22Rv1 (cell line): ENCODE data around the gene MTMR11.
A peak's percentile ranks its signal among the peaks of the same experiment; 100 is the strongest.

Source experiments
- H3K27ac ChIP-seq: fragments of 450-650 bp; 2 replicates; pipeline ENCODE4 v1.5.1; 2017
- ZFX ChIP-seq: fragments of 450-650 bp; IDR thresholded peaks from 2 replicates; pipeline ENCODE4 v1.6.1; 2017; ENCODE audit warnings: antibody characterized with exemption, borderline replicate concordance
- TF ChIP-seq, protein P1 (sequence below): fragments of 450-650 bp; IDR thresholded peaks from 2 replicates; pipeline ENCODE4 v1.5.1; 2017; ENCODE audit warnings: mild to moderate bottlenecking

MTMR11 gene

DNA sequence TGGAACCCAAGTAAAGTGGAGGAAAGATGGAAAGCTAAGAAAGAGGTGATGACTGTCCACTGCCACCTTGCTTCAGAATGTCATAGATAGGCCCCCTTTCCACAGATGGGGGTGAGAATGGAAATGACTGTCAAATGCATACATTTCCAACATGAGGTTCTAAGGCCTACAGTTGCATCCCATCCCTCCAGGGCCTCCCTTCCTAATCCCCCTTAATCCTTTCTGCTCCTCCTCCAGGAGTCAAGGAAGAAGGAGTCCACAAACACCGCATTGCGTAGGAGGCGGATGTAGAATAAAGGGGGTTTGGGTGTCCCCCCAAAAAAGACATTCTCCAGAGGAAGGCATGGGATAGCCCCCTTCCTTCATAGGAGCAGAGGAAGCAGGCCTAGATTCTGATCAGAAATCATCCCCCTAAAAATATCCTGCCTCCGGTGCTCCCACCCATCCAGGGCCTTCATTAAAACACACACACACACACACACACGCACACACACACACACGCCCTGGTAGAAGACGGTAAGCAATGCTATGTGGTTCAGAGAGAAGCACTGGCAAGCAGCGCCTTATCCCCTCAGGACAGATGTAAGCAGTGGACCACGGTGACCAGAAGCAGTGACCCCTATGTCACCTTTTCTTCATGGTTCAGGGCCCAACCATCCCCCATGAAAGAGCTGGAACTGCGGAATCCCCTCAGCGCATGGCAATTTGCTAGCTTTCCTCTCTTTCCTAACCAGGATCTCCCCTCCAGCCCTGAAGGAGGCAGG is 21.1 kb downstream of the MTMR11 start:
- no peak overlapping the region for H3K27ac ChIP-seq
- TF ChIP-seq, protein P1, sequence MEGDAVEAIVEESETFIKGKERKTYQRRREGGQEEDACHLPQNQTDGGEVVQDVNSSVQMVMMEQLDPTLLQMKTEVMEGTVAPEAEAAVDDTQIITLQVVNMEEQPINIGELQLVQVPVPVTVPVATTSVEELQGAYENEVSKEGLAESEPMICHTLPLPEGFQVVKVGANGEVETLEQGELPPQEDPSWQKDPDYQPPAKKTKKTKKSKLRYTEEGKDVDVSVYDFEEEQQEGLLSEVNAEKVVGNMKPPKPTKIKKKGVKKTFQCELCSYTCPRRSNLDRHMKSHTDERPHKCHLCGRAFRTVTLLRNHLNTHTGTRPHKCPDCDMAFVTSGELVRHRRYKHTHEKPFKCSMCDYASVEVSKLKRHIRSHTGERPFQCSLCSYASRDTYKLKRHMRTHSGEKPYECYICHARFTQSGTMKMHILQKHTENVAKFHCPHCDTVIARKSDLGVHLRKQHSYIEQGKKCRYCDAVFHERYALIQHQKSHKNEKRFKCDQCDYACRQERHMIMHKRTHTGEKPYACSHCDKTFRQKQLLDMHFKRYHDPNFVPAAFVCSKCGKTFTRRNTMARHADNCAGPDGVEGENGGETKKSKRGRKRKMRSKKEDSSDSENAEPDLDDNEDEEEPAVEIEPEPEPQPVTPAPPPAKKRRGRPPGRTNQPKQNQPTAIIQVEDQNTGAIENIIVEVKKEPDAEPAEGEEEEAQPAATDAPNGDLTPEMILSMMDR = no peak
- no peak for TF ChIP-seq ZFX

DNA sequence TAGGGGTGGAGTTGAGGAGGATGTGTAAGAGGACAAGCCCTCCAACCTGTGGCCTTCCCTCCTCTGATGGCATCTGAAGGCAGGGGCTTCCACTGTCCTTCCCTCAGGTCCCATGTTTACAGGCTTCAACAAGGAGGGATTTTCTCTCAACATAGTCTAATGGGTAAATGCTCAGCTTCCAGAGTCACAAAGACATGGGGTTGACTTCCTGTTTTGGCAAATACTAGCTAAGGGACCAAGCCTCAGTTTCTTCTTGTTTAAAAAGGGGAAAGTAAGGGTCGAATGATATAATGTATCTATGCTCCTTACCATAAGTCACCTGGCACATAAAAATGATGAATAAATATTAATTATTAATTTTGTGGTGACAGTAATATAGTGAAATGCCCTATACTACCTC is 22.1 kb downstream of the MTMR11 start:
- TF ChIP-seq ZFX = no peak
- TF ChIP-seq, protein P1 = no peak
- H3K27ac ChIP-seq = no peak overlapping the region

DNA sequence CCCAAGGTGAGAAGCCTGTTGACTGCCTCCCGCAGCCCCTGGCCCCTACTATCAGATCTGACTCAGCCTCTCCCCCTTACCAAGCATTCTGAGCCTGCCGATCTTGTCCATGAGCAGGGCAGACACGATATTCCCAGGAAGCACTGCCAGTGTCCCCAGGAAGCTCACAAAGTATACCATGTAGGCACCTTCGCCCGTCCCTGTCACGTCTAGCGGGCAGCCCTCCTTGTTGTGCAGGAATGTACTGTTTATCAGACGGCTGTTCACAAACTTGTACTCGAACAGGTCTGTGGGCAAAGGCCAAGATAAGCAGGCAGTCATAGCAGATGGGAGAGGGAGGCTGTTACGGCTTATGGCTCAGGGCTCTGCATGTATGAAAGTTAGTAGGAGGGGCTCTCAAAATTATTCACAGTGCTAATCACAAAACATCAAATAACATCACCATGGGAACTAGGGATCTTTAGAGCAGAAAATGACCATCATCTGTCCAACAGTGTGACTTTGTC is 30.1 kb downstream of the MTMR11 start:
- no peak overlapping the region for H3K27ac ChIP-seq
- TF ChIP-seq ZFX = no peak
- TF ChIP-seq, protein P1 = no peak

DNA sequence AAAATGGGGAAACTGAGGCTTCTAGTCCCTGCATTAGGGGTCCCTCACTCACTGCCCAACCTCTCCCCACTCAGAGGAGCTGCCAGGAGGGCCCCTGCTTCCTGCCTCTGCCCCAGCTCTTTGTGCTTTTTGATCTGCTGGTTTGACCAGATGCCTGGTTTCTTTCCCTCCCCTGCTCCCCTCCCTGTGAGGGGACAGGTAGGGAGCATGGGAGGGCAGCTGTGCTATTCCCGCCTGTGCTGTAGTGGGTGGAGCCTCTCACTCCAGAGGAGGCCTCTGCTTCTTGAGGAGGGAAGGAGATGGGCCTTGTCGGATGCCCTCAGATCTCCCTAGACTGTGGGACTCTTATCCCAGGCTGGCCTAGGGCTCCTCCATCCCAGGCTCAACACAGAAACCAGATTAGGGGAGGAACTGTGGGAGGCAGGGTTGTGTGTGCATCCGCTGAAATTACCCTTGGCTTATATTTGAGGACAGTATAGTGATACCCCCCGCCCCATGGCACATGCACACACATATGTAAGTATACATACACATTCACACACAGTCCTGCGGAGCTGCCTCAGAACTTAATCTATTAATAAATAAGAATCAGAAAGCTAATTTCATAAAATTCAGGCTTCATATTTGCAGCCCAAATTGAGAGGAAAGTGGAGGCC is 32.7 kb downstream of the MTMR11 start:
- TF ChIP-seq, protein P1 = no peak
- TF ChIP-seq ZFX = no peak
- H3K27ac ChIP-seq = no peak overlapping the region

DNA sequence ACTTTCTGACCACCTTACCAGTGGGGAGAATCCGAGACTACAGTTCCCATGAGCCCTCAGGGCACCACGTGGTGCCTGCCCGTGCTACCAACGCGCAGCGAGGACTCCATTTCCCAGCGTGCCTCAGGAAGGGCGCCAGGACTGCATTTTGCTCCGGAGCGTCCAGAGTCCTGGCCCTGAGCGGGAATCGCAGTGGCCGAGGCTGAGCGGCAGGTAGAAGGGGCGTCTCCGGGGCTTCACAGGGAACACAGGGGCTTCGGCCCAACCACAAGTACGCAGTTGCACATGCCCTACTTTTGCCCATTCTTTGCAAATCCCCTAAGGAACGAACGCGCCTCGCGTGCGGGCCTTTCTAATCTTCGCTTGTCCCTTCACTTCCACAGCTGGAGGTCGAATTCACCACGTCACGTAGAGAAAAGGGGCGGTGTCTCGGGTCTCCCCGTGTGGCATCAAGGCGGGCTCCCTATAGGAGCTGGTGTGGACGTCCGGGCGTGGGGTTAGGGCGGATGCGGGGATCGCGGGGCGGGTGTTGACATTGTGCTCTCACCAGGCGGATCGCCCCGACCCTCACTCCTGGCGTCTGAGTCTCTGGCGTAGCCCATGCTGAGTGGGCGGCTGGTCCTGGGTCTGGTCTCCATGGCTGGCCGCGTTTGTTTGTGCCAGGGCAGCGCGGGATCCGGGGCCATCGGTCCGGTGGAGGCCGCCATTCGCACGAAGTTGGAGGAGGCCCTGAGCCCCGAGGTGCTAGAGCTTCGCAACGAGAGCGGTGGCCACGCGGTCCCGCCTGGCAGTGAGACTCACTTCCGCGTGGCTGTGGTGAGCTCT is 37.0 kb downstream of the MTMR11 start, which contains the start of gene BOLA1:
Gene BOLA1 (plus strand): TSS at position 109 of the 825 bp plus-strand sequence. CDS start 492 bp downstream, at position 601.
- H3K27ac ChIP-seq = peak within 1 kb of the TSS; percentile 76
- TF ChIP-seq ZFX = no peak
- TF ChIP-seq, protein P1 = no peak

DNA sequence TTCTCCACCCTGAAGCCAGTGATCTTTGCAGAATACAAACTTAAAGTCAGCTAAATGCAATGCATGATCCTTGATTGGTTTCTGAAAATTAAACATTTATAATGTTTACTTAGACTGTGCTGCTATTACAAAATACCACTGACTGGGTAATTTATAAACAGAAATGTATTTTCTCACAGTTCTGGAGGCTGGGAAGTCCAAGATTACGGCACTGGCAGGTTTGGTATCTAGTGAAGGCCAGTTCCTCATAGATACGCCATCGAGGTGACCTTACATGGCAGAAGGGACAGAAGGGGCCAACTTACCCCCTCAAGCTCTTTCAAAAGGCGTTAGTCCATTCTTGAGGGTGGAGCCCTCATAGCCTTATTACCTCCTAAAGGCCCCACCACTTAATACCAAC is 40.1 kb downstream of the MTMR11 start:
- no peak overlapping the region for H3K27ac ChIP-seq
- TF ChIP-seq ZFX = no peak
- TF ChIP-seq, protein P1 = no peak
